Measurements from ENCODE around the gene SUPT3H.
"Not testable (repeated sequence)": the region's sequence is repeated elsewhere in the genome, so short reads cannot be mapped to it uniquely, and the experiment has no call there.

The SUPT3H gene

GRCh38 chr6:45045253-45045601 is 332.5 kb downstream of the SUPT3H start:
- DNase-seq = no peak

- no peak for DNase-seq
Observed at GRCh38 chr6:45044510-45045252, 333.1 kb downstream of the SUPT3H start.

GRCh38 chr6:45044086-45044485 is 333.6 kb downstream of the SUPT3H start:
- no peak for DNase-seq

- not testable (repeated sequence) for DNase-seq
Observed at GRCh38 chr6:45042673-45043072, 335.1 kb downstream of the SUPT3H start.

GRCh38 chr6:45038226-45038625 is 339.5 kb downstream of the SUPT3H start:
- DNase-seq = no peak

GRCh38 chr6:45036103-45036502 is 341.6 kb downstream of the SUPT3H start:
- no peak for DNase-seq

- DNase-seq = no peak
Observed at GRCh38 chr6:45032426-45032825, 345.3 kb downstream of the SUPT3H start.

- no peak for DNase-seq
Observed at GRCh38 chr6:45031601-45032000, 346.1 kb downstream of the SUPT3H start.

GRCh38 chr6:45027126-45027525 is 350.6 kb downstream of the SUPT3H start:
- DNase-seq = no peak

- DNase-seq = peak; percentile 37
Observed at GRCh38 chr6:45026003-45026516, 351.7 kb downstream of the SUPT3H start.

GRCh38 chr6:45024610-45025009 is 353.1 kb downstream of the SUPT3H start:
- no peak for DNase-seq

GRCh38 chr6:45021676-45022075 is 356.1 kb downstream of the SUPT3H start:
- no peak for DNase-seq

- DNase-seq = no peak
Observed at GRCh38 chr6:45012687-45013086, 365.0 kb downstream of the SUPT3H start.

- DNase-seq = no peak
Observed at GRCh38 chr6:45009576-45009975, 368.2 kb downstream of the SUPT3H start.

- no peak for DNase-seq
Observed at GRCh38 chr6:45006893-45007292, 370.8 kb downstream of the SUPT3H start.

- no peak for DNase-seq
Observed at GRCh38 chr6:45003961-45004360, 373.8 kb downstream of the SUPT3H start.

GRCh38 chr6:45003387-45003786 is 374.3 kb downstream of the SUPT3H start:
- no peak for DNase-seq

- peak; percentile 12 for DNase-seq
Observed at GRCh38 chr6:45002390-45003105, 375.2 kb downstream of the SUPT3H start.

- DNase-seq = no peak
Observed at GRCh38 chr6:45001663-45002062, 376.1 kb downstream of the SUPT3H start.

- DNase-seq = no peak
Observed at GRCh38 chr6:45000833-45001232, 376.9 kb downstream of the SUPT3H start.

GRCh38 chr6:44999066-44999465 is 378.7 kb downstream of the SUPT3H start:
- DNase-seq = no peak

- no peak for DNase-seq
Observed at GRCh38 chr6:44995486-44996132, 382.1 kb downstream of the SUPT3H start.

GRCh38 chr6:44989391-44989790 is 388.3 kb downstream of the SUPT3H start:
- DNase-seq = no peak

- DNase-seq = no peak
Observed at GRCh38 chr6:44985006-44985405, 392.7 kb downstream of the SUPT3H start.

Data from NCI-H226 (cell line).